HepG2 (cell line): ENCODE measurements around the gene IL21R. TPM values are rescaled to one million over a fixed set of nuclear protein-coding genes. Genes with fewer than 3 reads are reported as not detected.

Source experiments
- ATAC-seq: fragments of 200-7000 bp; cut with Tn5 transposase; 3 replicates; pipeline ENCODE4 v1.9.1; 2020; ENCODE audit warnings: mild to moderate bottlenecking, moderate library complexity
- BruUV-seq: library from RNA; stranded (reverse); fragments of 400-500 nt; replicated peaks from 2 replicates; lab custom pipeline; 2021; lab: Mats Ljungman, UMichigan
- CTCF ChIA-PET: fragments of 300-600 bp; formaldehyde crosslinking; extraction: SDS; loops from one replicate; lab custom pipeline; 2021; ENCODE audit warnings: low total read pairs, inconsistent platforms, low intra/inter-chr PET ratio; lab: Yijun Ruan, JAX
- POLR2A ChIA-PET: fragments of 350-600 bp; sonication (Branson Sonifier 250); formaldehyde crosslinking; loops from one replicate; lab custom pipeline; 2020; ENCODE audit warnings: antibody characterized with exemption, inconsistent platforms; lab: Yijun Ruan, JAX
- DNase-seq: peaks from one replicate; pipeline ENCODE4 v3.0.0-alpha.2; 2015; ENCODE audit warnings: low spot score
- FAIRE-seq: peaks from 3 replicates; lab custom pipeline; 2011; peaks lifted over from hg19 to GRCh38; lab: Jason Lieb, UNC
- H2AFZ ChIP-seq: one replicate; pipeline ENCODE4 v1.6.1; 2011; ENCODE audit warnings: low read length, inconsistent platforms
- H3K27ac ChIP-seq: fragments of 300-600 bp; 3 replicates; pipeline ENCODE4 v1.8.0; 2011; ENCODE audit warnings: mixed run types, mild to moderate bottlenecking, mixed read lengths, low read length, inconsistent platforms; ENCODE audit not compliant: insufficient read depth; ENCODE audit errors: extremely low read length
- H3K27me3 ChIP-seq, 2 experiments: fragments of 200-600 bp in 1 of 2; 2 replicates in 1 of 2; 3 replicates in 1 of 2; pipeline versions ENCODE4 v1.6.0 to v1.8.0; 2011; ENCODE audit warnings: low read length in 2 of 2, mild to moderate bottlenecking in 2 of 2, moderate library complexity in 2 of 2, inconsistent platforms in 1 of 2; ENCODE audit not compliant: insufficient read depth in 2 of 2, control insufficient read depth in 1 of 2
- H3K36me3 ChIP-seq, 2 experiments: fragments of 200-600 bp in 1 of 2; replicated peaks in 1 of 2; 2 replicates in 1 of 2; 3 replicates in 1 of 2; pipeline versions ENCODE4 v1.5.1 to v1.8.0; 2011; ENCODE audit warnings: low read length in 2 of 2, inconsistent platforms in 1 of 2; ENCODE audit not compliant: insufficient read depth in 2 of 2, control insufficient read depth in 1 of 2
- H3K4me1 ChIP-seq: 2 replicates; pipeline ENCODE4 v1.5.1; 2012; ENCODE audit warnings: low read length, inconsistent platforms; ENCODE audit not compliant: insufficient read depth
- H3K4me2 ChIP-seq: 2 replicates; pipeline ENCODE4 v1.6.0; 2011; ENCODE audit warnings: low read depth, low read length, inconsistent platforms
- H3K4me3 ChIP-seq, 3 experiments: fragments of 200-600 bp in 1 of 3; sonication (generic), shearing (Covaris generic) in 1 of 3; replicated peaks in 1 of 3; 2 replicates each; pipeline ENCODE4 v1.5.1; 2011 to 2016; ENCODE audit warnings: low read length in 3 of 3, inconsistent platforms in 2 of 3, low read depth in 2 of 3, mild to moderate bottlenecking in 2 of 3, control low read depth in 1 of 3, mixed read lengths in 1 of 3; ENCODE audit not compliant: insufficient read depth in 1 of 3
- H3K79me2 ChIP-seq: one replicate; pipeline ENCODE4 v1.6.1; 2011; ENCODE audit warnings: low read length, inconsistent platforms; ENCODE audit not compliant: insufficient read depth
- H3K9ac ChIP-seq: 2 replicates; pipeline ENCODE4 v1.6.0; 2011; ENCODE audit warnings: mild to moderate bottlenecking, low read depth, low read length, inconsistent platforms; ENCODE audit not compliant: insufficient read depth
- H3K9me3 ChIP-seq: 2 replicates; pipeline ENCODE4 v1.5.1; 2012; ENCODE audit warnings: mild to moderate bottlenecking, low read length
- H4K20me1 ChIP-seq: 2 replicates; pipeline ENCODE4 v1.6.0; 2011; ENCODE audit warnings: inconsistent platforms, mild to moderate bottlenecking, low read length, moderate library complexity; ENCODE audit not compliant: insufficient read depth
- CREB1 ChIP-seq, 2 experiments: fragments of 450-650 bp in 1 of 2; IDR thresholded peaks; 2 replicates each; pipeline ENCODE4 v1.6.1; 2016 to 2017; ENCODE audit warnings: control low read depth in 1 of 2, mild to moderate bottlenecking in 1 of 2, missing compliant biosample characterization in 1 of 2, missing genetic modification characterization in 1 of 2
- ZNF292 ChIP-seq: sonication (generic); formaldehyde crosslinking; IDR thresholded peaks from 2 replicates; pipeline ENCODE4 v1.8.1; 2022; ENCODE audit warnings: mild to moderate bottlenecking, low read depth, missing genetic modification reagents, borderline replicate concordance
- ZNF382 ChIP-seq: sonication (generic); formaldehyde crosslinking; IDR thresholded peaks from 2 replicates; pipeline ENCODE4 v1.5.0; 2020; ENCODE audit warnings: missing genetic modification reagents, mild to moderate bottlenecking, borderline replicate concordance
- ZNF670 ChIP-seq: sonication (generic); formaldehyde crosslinking; IDR thresholded peaks from 2 replicates; pipeline ENCODE4 v1.8.0; 2022; ENCODE audit warnings: mild to moderate bottlenecking, missing genetic modification reagents, borderline replicate concordance
- WGBS: methylation state at CpG from one replicate; pipeline ENCODE4 v1.1.6; 2017; ENCODE audit warnings: low lambda C conversion rate; 5-methylcytosine and 5-hydroxymethylcytosine counted together
- in situ Hi-C: cut with HindIII; loops from 2 replicates; pipeline ENCODE4 v1.10.0; 2017; ENCODE audit warnings: low pct_unique_long_range_greater_than_20kb; ENCODE audit not compliant: extremely low pct_ligation_motif_present
- intact Hi-C: fragments of 100-400 bp; cut with micrococcal nuclease; formaldehyde crosslinking; loops from one replicate; pipeline ENCODE4 v1.10.0; 2022; ENCODE audit not compliant: unreplicated experiment
- polyA plus RNA-seq, 8 experiments: library from polyadenylated mRNA; depleted of rRNA in 3 of 8; stranded (reverse) in 7 of 8; unstranded in 1 of 8; fragments of >200 nt; fragmentation: Illumina TruSeq in 4 of 8; extraction: Trizol in 4 of 8; gene quantifications; 2 replicates each; pipeline versions ENCODE4 v1.2.1 to v1.2.3, GENCODE V29; 2011 to 2016; ENCODE audit warnings: low read depth in 4 of 8, missing spikeins in 1 of 8, mixed read lengths in 1 of 8; ENCODE audit not compliant: insufficient read depth in 1 of 8
- total RNA-seq, 5 experiments: library from RNA; depleted of rRNA; stranded (reverse); fragments of >200 nt; fragmentation: Illumina TruSeq; extraction: Trizol; gene quantifications; 2 replicates each; pipeline ENCODE4 v1.2.3, GENCODE V29; 2016; ENCODE audit warnings: low read depth in 1 of 5

The IL21R gene
- total and polyA plus RNA-seq, 2 of the 13 experiments (the other 11 are each of a cell fraction or from before 2014, with no cell fraction given), result 0.49 to 0.64 TPM

DNA sequence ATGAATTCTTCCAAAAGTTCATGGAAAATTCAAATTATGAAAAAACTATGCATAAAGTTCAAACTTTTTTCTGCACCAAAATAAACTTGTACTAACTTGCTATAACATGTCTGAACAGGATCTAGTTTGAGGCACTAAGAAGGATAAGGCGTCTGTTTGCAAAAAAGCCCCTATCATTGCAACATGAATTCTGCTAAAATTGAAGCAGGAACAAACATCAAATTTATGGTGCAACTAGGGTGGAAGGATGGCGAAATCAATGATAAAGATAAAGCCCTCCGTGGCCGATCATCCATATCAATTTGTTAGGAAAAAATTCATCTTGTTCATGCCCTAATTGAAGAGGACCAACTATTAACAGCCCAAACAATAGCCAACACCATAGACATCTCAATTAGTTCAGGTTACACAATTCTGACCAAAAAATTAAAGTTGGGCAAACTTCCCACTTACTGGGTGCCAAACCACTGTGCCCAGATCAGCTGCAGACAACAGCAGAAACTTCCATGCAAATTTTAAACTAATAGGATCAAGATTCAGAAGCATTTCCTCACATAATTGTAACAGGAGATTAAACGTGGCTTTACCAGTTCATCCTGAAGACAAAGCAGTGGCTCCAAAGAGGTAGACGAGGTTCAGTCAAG, 12.9 kb downstream of the IL21R start:
- no peaks in the 10 kb centered on the region for H3K79me2 ChIP-seq
- H3K27me3 ChIP-seq, result no peaks in the 10 kb centered on the region
- CTCF ChIA-PET, result no interaction called here
- no TSS peak for BruUV-seq
- ATAC-seq, result no peak
- WGBS, result 3% methylated on average over 6 of the region's 6 CpGs
- H3K4me1 ChIP-seq, result no peaks in the 10 kb centered on the region
- intact Hi-C loops, result no loop called here
- no peak overlapping the region for H3K27ac ChIP-seq
- peaks cover 1% of the 10 kb centered on the region; the same call in 1 of the 2 replicates for H3K9me3 ChIP-seq
- DNase-seq, result no peak
- H2AFZ ChIP-seq, result no peak overlapping the region
- H3K36me3 ChIP-seq, result no peaks in the 10 kb centered on the region
- no peak for TF ChIP-seq ZNF670 (CRISPR knock-in tag)
- H3K4me2 ChIP-seq, result no peak overlapping the region
- FAIRE-seq, result no peak
- POLR2A ChIA-PET, result no interaction called here
- in situ Hi-C loops, result no loop called here
- no peaks in the 10 kb centered on the region for H4K20me1 ChIP-seq
- H3K9ac ChIP-seq, result no peak overlapping the region
- no peak overlapping the region for H3K4me3 ChIP-seq

DNA sequence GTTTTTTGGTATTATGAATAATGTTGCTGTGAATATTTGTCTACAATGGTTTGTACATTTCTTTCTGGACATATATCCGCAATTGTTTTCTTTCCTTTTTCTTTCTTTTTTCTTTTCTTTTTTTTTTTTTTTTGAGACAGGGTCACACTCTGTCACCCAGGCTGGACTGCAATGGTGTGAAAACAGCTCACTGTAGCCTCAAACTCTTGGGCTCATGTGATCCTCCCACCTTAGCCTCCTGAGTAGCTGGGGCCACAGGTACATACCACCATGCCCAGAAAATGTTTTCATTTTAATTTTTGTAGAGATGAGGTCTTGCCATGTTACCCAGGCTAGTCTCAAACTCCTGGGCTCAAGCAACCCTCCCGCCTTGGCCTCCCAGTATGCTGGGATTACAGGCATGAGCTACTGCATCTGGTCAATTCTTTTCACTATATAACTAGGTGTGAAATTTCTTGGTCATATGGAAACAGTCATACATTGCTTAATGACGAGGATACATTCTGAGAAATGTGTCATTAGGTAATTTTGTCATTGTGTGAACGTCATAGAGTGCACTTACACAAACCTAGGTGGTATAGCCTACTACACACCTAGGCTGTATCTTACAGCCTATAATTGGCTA, 15.2 kb downstream of the IL21R start:
- Histone ChIP-seq H3K9me3 (peaks cover 14% of the 10 kb centered on the region), H3K4me2 (no peak overlapping the region), H3K27me3 (no peaks in the 10 kb centered on the region), H4K20me1 (no peaks in the 10 kb centered on the region), H3K79me2 (no peaks in the 10 kb centered on the region), H3K4me1 (no peaks in the 10 kb centered on the region), H3K27ac (no peak overlapping the region), H3K4me3 (no peak overlapping the region), H3K9ac (no peak overlapping the region), H3K36me3 (no peaks in the 10 kb centered on the region), H2AFZ (no peak overlapping the region)
- TF ChIP-seq ZNF292 (no peak), CREB1 (IDR thresholded peaks at IDR 0.05) (peak; percentile 75), CREB1 (CRISPR knock-in tag; IDR thresholded peaks at IDR 0.05) (no peak), ZNF382 (CRISPR knock-in tag) (no peak)
- FAIRE-seq, result no peak
- ChIA-PET POLR2A (interaction anchor here (1.2 kb wide), 1 partner anchor 9 kb away, joined by 3 read pairs; no protein-coding TSS in a partner anchor), CTCF (no interaction called here)
- no TSS peak for BruUV-seq
- WGBS, result 31% methylated on average over 4 of the region's 4 CpGs
- in situ Hi-C loops (no loop called here), intact Hi-C loops (no loop called here)
- DNase-seq, result no peak
- ATAC-seq, result no peak
